Measurements from ENCODE around the gene SLC39A11. TPM values are rescaled to one million over a fixed set of nuclear protein-coding genes. Genes with fewer than 3 reads are reported as not detected.

The SLC39A11 gene
- total RNA-seq, 2 donors from 2014 or later: 18.1 to 20.1 TPM

DNA sequence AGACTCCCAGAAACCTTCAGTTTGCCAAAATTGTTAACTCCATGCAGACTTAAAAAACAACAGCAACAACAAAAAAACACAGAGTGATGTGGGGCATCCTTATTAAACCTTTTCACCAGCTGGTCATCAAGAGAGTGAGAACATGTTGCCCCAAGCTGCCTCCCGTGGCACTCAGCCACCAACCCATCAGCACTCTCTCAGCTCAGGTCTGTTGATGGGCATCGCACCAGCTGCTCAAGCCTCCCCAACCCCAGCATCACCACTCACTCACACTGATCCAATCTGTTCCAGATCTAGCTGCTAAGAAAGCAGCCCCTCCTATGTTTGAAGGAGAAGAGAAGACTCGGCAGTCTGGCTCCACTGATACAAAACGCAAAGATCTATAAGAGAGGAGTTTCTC is 46.8 kb downstream of the SLC39A11 start:
- Mint-ChIP-seq H3K4me3 (no peak overlapping the region), H3K27ac (no peak overlapping the region), H3K27me3 (ENCODE audit: insufficient read depth) (no peaks in the 10 kb centered on the region), H3K9me3 (peaks cover 8% of the 10 kb centered on the region), H3K4me1 (no peaks in the 10 kb centered on the region), H3K36me3 (ENCODE audit: low read depth) (peaks cover 2% of the 10 kb centered on the region)
- DNase-seq: no peak
- H3K9ac ChIP-seq (ENCODE audit: extremely low read depth, low read length, poor library complexity, severe bottlenecking): no peak overlapping the region
- H3K9me3 ChIP-seq (ENCODE audit: control insufficient read depth, low read length): no peaks in the 10 kb centered on the region
- no peaks in the 10 kb centered on the region for H3K27me3 ChIP-seq (ENCODE audit: control insufficient read depth, insufficient read depth, low read length, poor library complexity, severe bottlenecking)
- no peak overlapping the region for H3K27ac ChIP-seq (ENCODE audit: low read depth, low read length)
- no peaks in the 10 kb centered on the region for H3K4me1 ChIP-seq (ENCODE audit: control insufficient read depth, insufficient read depth, low read length)
- no peaks in the 10 kb centered on the region for H3K36me3 ChIP-seq (ENCODE audit: control insufficient read depth, insufficient read depth, low read length)
- TF ChIP-seq, protein P1, sequence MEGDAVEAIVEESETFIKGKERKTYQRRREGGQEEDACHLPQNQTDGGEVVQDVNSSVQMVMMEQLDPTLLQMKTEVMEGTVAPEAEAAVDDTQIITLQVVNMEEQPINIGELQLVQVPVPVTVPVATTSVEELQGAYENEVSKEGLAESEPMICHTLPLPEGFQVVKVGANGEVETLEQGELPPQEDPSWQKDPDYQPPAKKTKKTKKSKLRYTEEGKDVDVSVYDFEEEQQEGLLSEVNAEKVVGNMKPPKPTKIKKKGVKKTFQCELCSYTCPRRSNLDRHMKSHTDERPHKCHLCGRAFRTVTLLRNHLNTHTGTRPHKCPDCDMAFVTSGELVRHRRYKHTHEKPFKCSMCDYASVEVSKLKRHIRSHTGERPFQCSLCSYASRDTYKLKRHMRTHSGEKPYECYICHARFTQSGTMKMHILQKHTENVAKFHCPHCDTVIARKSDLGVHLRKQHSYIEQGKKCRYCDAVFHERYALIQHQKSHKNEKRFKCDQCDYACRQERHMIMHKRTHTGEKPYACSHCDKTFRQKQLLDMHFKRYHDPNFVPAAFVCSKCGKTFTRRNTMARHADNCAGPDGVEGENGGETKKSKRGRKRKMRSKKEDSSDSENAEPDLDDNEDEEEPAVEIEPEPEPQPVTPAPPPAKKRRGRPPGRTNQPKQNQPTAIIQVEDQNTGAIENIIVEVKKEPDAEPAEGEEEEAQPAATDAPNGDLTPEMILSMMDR (conservative IDR thresholded peaks at IDR 0.05): no peak
- H3K4me3 ChIP-seq (ENCODE audit: low read length): no peak overlapping the region
- WGBS, 2 experiments (ENCODE audit: insufficient coverage in 1 of 2, insufficient read length in 1 of 2): 96 to 100% methylated on average over 1 to 3 of the region's 4 CpGs

DNA sequence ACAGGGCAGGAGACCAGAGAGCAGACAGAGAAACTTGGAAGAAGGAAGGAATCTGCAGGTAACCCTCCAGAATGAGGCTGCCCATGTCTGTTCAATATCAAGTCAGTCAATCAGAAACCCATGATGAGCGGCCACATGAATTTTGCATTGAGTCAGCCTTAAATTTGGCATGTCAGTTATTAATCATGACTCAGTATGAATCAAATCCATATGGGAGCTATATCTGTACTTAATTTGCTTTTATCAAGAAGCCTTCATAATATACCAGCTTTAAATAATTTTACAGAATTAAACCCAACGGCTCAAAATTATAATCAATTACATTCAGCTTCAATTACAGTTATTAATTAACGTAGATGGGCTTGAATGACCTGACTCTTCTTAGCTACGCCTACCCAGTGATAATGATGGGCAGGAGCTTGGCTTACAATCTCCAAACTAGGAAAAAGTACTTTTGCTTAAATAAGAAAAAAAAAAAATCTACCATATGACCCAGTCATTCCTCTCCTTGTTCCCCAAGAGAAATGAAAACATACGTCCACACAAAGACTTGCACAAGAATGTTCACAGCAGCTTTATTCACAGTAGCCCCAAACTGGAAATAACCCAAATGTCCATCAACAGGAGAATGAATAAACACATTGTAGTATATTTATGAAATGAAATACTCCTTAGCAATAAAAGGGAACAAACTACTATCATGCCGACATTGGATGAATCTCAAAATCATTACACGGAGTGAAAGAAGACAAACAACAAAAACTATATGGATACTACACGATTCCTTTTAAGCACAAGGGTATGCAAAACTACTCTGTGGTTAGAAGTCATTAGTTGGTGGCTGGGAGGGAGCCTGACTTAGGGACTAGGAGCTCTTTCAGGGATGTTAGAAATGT is 48.6 kb downstream of the SLC39A11 start:
- WGBS, 2 experiments (ENCODE audit: insufficient coverage in 1 of 2, insufficient read length in 1 of 2): 94% methylated on average over 6 to 8 of the region's 8 CpGs
- H3K9me3 ChIP-seq (ENCODE audit: control insufficient read depth, low read length): no peaks in the 10 kb centered on the region
- H3K27ac ChIP-seq (ENCODE audit: low read depth, low read length): no peak overlapping the region
- Mint-ChIP-seq H3K27me3 (ENCODE audit: insufficient read depth) (no peaks in the 10 kb centered on the region), H3K9me3 (peaks cover 11% of the 10 kb centered on the region), H3K27ac (no peak overlapping the region), H3K4me1 (no peaks in the 10 kb centered on the region), H3K36me3 (ENCODE audit: low read depth) (no peaks in the 10 kb centered on the region), H3K4me3 (no peak overlapping the region)
- DNase-seq: no peak
- H3K36me3 ChIP-seq (ENCODE audit: control insufficient read depth, insufficient read depth, low read length): no peaks in the 10 kb centered on the region
- TF ChIP-seq, protein P1 (conservative IDR thresholded peaks at IDR 0.05): no peak
- H3K4me3 ChIP-seq (ENCODE audit: low read length): no peak overlapping the region
- no peak overlapping the region for H3K9ac ChIP-seq (ENCODE audit: extremely low read depth, low read length, poor library complexity, severe bottlenecking)
- no peaks in the 10 kb centered on the region for H3K4me1 ChIP-seq (ENCODE audit: control insufficient read depth, insufficient read depth, low read length)
- H3K27me3 ChIP-seq (ENCODE audit: control insufficient read depth, insufficient read depth, low read length, poor library complexity, severe bottlenecking): no peaks in the 10 kb centered on the region

DNA sequence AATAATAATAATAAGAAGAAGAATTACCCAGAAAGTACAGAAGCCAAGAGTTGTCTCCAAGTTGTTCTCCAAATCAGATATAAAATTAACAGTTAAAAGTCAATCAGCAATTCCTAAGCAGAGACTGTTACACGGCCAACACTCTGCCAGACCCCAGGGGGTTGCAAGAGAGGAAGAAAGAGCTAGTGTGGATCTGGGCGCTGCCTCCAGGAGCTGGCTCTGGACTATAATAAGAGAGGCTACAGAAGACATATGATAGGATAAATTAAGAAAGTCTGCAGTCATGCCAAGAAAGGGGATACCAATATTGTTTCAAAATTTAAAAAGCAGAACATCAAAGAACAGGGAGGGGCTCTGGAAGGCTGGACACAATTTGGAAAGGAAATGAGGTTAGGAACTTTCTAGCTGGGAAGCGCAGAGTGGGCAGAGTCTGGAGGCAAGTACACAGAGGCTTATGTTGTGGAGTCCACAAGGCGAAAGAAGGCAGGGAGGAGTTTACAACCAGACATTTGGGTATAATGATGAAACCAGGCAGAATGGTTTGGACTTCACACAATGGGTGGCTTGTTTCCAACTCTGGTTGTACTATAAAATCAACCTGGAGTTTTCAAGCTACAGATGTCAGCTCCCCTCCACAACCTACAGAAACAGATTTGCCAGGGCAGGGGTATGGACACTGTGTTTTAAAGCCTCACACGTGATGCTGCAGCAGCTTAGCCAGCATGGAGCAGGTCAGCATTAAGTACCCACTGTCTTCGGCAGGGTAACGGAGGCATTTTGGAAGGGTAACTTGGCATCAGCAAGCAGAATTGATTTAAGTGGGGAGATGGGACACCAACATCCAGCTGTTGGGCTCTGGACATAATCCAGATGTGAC is 49.4 kb downstream of the SLC39A11 start:
- Mint-ChIP-seq H3K36me3 (ENCODE audit: low read depth) (no peaks in the 10 kb centered on the region), H3K27ac (no peak overlapping the region), H3K4me1 (no peaks in the 10 kb centered on the region), H3K4me3 (no peak overlapping the region), H3K9me3 (peaks cover 11% of the 10 kb centered on the region), H3K27me3 (ENCODE audit: insufficient read depth) (no peaks in the 10 kb centered on the region)
- Histone ChIP-seq H3K27me3 (ENCODE audit: control insufficient read depth, insufficient read depth, low read length, poor library complexity, severe bottlenecking) (no peaks in the 10 kb centered on the region), H3K36me3 (ENCODE audit: control insufficient read depth, insufficient read depth, low read length) (no peaks in the 10 kb centered on the region), H3K4me3 (ENCODE audit: low read length) (no peak overlapping the region), H3K9me3 (ENCODE audit: control insufficient read depth, low read length) (no peaks in the 10 kb centered on the region), H3K27ac (ENCODE audit: low read depth, low read length) (no peak overlapping the region), H3K9ac (ENCODE audit: extremely low read depth, low read length, poor library complexity, severe bottlenecking) (no peak overlapping the region), H3K4me1 (ENCODE audit: control insufficient read depth, insufficient read depth, low read length) (no peaks in the 10 kb centered on the region)
- WGBS, 2 experiments (ENCODE audit: insufficient coverage in 1 of 2, insufficient read length in 1 of 2): 90 to 92% methylated on average over 6 to 7 of the region's 7 CpGs
- DNase-seq: no peak
- TF ChIP-seq, protein P1 (conservative IDR thresholded peaks at IDR 0.05): no peak
